WTC11 (cell line): ENCODE data around the gene PIK3R6.
"Not testable (repeated sequence)": the region's sequence is repeated elsewhere in the genome, so short reads cannot be mapped to it uniquely, and the experiment has no call there.

ENCODE experiments used
- NFE2L1 ChIP-seq: sonication (generic); formaldehyde crosslinking; IDR thresholded peaks from 2 replicates; pipeline ENCODE4 v1.8.1; 2023; ENCODE audit warnings: missing genetic modification reagents
- TCF7 ChIP-seq: sonication (generic); formaldehyde crosslinking; IDR thresholded peaks from 2 replicates; pipeline ENCODE4 v1.8.0; 2022; ENCODE audit warnings: mild to moderate bottlenecking, low read depth, missing genetic modification reagents, moderate library complexity
- ZMAT4 ChIP-seq: fragments of 250-450 bp; sonication (Bioruptor Pico); IDR thresholded peaks from 2 replicates; pipeline ENCODE4 v1.9.0; 2021; ENCODE audit warnings: mild to moderate bottlenecking
- TF ChIP-seq, protein P1 (sequence below): fragments of 200-600 bp; IDR thresholded peaks from 2 replicates; pipeline ENCODE4 v1.8.0; 2022; ENCODE audit warnings: antibody characterized with exemption
- TF ChIP-seq, protein P2 (sequence below): sonication (generic); formaldehyde crosslinking; IDR thresholded peaks from 2 replicates; pipeline ENCODE4 v1.8.1; 2022; ENCODE audit warnings: low read depth, missing genetic modification reagents, borderline replicate concordance

GRCh38 chr17:8805396-8805795, 62.1 kb downstream of the PIK3R6 start:
- TF ChIP-seq, protein P1, sequence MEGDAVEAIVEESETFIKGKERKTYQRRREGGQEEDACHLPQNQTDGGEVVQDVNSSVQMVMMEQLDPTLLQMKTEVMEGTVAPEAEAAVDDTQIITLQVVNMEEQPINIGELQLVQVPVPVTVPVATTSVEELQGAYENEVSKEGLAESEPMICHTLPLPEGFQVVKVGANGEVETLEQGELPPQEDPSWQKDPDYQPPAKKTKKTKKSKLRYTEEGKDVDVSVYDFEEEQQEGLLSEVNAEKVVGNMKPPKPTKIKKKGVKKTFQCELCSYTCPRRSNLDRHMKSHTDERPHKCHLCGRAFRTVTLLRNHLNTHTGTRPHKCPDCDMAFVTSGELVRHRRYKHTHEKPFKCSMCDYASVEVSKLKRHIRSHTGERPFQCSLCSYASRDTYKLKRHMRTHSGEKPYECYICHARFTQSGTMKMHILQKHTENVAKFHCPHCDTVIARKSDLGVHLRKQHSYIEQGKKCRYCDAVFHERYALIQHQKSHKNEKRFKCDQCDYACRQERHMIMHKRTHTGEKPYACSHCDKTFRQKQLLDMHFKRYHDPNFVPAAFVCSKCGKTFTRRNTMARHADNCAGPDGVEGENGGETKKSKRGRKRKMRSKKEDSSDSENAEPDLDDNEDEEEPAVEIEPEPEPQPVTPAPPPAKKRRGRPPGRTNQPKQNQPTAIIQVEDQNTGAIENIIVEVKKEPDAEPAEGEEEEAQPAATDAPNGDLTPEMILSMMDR = not testable (repeated sequence)
- TF ChIP-seq ZMAT4, NFE2L1, TCF7 (CRISPR knock-in tag): not testable (repeated sequence)
- TF ChIP-seq, protein P2, sequence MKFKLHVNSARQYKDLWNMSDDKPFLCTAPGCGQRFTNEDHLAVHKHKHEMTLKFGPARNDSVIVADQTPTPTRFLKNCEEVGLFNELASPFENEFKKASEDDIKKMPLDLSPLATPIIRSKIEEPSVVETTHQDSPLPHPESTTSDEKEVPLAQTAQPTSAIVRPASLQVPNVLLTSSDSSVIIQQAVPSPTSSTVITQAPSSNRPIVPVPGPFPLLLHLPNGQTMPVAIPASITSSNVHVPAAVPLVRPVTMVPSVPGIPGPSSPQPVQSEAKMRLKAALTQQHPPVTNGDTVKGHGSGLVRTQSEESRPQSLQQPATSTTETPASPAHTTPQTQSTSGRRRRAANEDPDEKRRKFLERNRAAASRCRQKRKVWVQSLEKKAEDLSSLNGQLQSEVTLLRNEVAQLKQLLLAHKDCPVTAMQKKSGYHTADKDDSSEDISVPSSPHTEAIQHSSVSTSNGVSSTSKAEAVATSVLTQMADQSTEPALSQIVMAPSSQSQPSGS (CRISPR knock-in tag) = not testable (repeated sequence)
